OCI-LY3 (cell line): ENCODE data around the gene SECISBP2.
"Not testable (repeated sequence)": the region's sequence is repeated elsewhere in the genome, so short reads cannot be mapped to it uniquely, and the experiment has no call there.

Experiments used
- H2AFZ ChIP-seq: fragments of 200-600, 300-600 bp; shearing (Covaris generic); 2 replicates; pipeline ENCODE4 v1.6.0; 2014; ENCODE audit warnings: antibody characterized with exemption, low read depth, low read length
- H3K27ac ChIP-seq: fragments of 200-600, 300-600 bp; sonication (generic); 2 replicates; pipeline ENCODE4 v1.5.1; 2014; ENCODE audit warnings: mild to moderate bottlenecking, low read length, moderate library complexity, mixed read lengths
- H3K27me3 ChIP-seq: fragments of 200-600, 300-600 bp; sonication (generic); 2 replicates; pipeline ENCODE4 v1.6.1; 2014; ENCODE audit warnings: low read depth, low read length, mixed read lengths
- H3K36me3 ChIP-seq: fragments of 200-600, 300-600 bp; sonication (generic); replicated peaks from 2 replicates; pipeline ENCODE3; 2014; ENCODE audit warnings: low read depth, low read length, mixed read lengths
- H3K4me1 ChIP-seq: fragments of 300-600, 200-600 bp; sonication (generic); 2 replicates; pipeline ENCODE4 v1.6.1; 2014; ENCODE audit warnings: low read length, mixed read lengths
- H3K4me2 ChIP-seq: fragments of 200-600, 300-600 bp; sonication (generic); 2 replicates; pipeline ENCODE4 v1.6.1; 2014; ENCODE audit warnings: low read length, mixed read lengths
- H3K4me3 ChIP-seq: fragments of 300-600, 200-600 bp; sonication (generic); 2 replicates; pipeline ENCODE4 v1.5.1; 2014; ENCODE audit warnings: antibody characterized with exemption, mild to moderate bottlenecking, low read length, moderate library complexity
- H3K79me2 ChIP-seq: fragments of 300-600, 200-600 bp; shearing (Covaris generic); 2 replicates; pipeline ENCODE4 v1.6.1; 2014; ENCODE audit warnings: mild to moderate bottlenecking, low read length, mixed read lengths
- H3K9ac ChIP-seq: fragments of 300-600, 200-600 bp; shearing (Covaris generic); 2 replicates; pipeline ENCODE4 v1.6.0; 2014; ENCODE audit warnings: mild to moderate bottlenecking, low read length, moderate library complexity
- H3K9me3 ChIP-seq: fragments of 200-600, 300-600 bp; shearing (Covaris generic); 2 replicates; pipeline ENCODE4 v1.6.1; 2014; ENCODE audit warnings: low read length, mixed read lengths; ENCODE audit not compliant: insufficient read depth
- H4K20me1 ChIP-seq: fragments of 200-600, 300-600 bp; sonication (generic); 2 replicates; pipeline ENCODE4 v1.6.1; 2016; ENCODE audit warnings: low read length, mixed read lengths; ENCODE audit not compliant: insufficient read depth
- CTCF ChIP-seq: fragments of 200-600, 300-600 bp; sonication (generic); IDR thresholded peaks from 2 replicates; pipeline ENCODE4 v1.5.1; 2014; ENCODE audit warnings: antibody characterized with exemption, low read length, low read depth
- EZH2phosphoT487 ChIP-seq: fragments of 200-600 bp; shearing (Covaris generic); IDR thresholded peaks from 2 replicates; pipeline ENCODE4 v1.6.1; 2018; ENCODE audit warnings: antibody characterized with exemption, mixed run types, low read depth

The SECISBP2 gene

GRCh38 chr9:89370593-89370992, 52.3 kb downstream of the SECISBP2 start:
- H3K4me1 ChIP-seq, result peaks cover 6% of the 10 kb centered on the region

GRCh38 chr9:89371791-89372190, 53.5 kb downstream of the SECISBP2 start:
- H3K4me3 ChIP-seq, H3K27me3 ChIP-seq, H3K4me2 ChIP-seq, H3K9ac ChIP-seq, H3K9me3 ChIP-seq, H2AFZ ChIP-seq, H3K36me3 ChIP-seq, H4K20me1 ChIP-seq, H3K27ac ChIP-seq, H3K4me1 ChIP-seq, H3K79me2 ChIP-seq: not testable (repeated sequence)

More at GRCh38 chr9:89370593-89370992, 52.3 kb downstream of the SECISBP2 start:
- H3K27ac ChIP-seq, result no peak overlapping the region
- no peaks in the 10 kb centered on the region for H3K36me3 ChIP-seq
- H3K27me3 ChIP-seq, result no peaks in the 10 kb centered on the region
- H3K79me2 ChIP-seq, result no peaks in the 10 kb centered on the region
- no peak overlapping the region for H3K9ac ChIP-seq
- H3K4me3 ChIP-seq, result no peak overlapping the region
- no peak overlapping the region for H3K4me2 ChIP-seq
- no peaks in the 10 kb centered on the region for H3K9me3 ChIP-seq
- TF ChIP-seq CTCF (no peak), EZH2phosphoT487 (no peak)
- H4K20me1 ChIP-seq, result no peaks in the 10 kb centered on the region
- H2AFZ ChIP-seq, result no peak overlapping the region

GRCh38 chr9:89372230-89372816, 54.0 kb downstream of the SECISBP2 start:
- H2AFZ ChIP-seq, result no peak overlapping the region
- H3K4me1 ChIP-seq, result peaks cover 6% of the 10 kb centered on the region
- TF ChIP-seq EZH2phosphoT487, result no peak
- no peak for TF ChIP-seq CTCF
- no peak overlapping the region for H3K4me2 ChIP-seq
- H3K4me3 ChIP-seq, result no peak overlapping the region
- H3K27ac ChIP-seq, result no peak overlapping the region
- no peaks in the 10 kb centered on the region for H3K79me2 ChIP-seq
- H3K9ac ChIP-seq, result no peak overlapping the region
- no peaks in the 10 kb centered on the region for H3K27me3 ChIP-seq
- H3K9me3 ChIP-seq, result no peaks in the 10 kb centered on the region
- H4K20me1 ChIP-seq, result no peaks in the 10 kb centered on the region
- H3K36me3 ChIP-seq, result no peaks in the 10 kb centered on the region

- H4K20me1 ChIP-seq, result no peaks in the 10 kb centered on the region
These were observed 54.7 kb downstream of the SECISBP2 start for GRCh38 chr9:89372979-89373378.

More at GRCh38 chr9:89372979-89373378, 54.7 kb downstream of the SECISBP2 start:
- Histone ChIP-seq H3K9ac (no peak overlapping the region), H3K9me3 (no peaks in the 10 kb centered on the region), H3K4me2 (no peak overlapping the region), H3K27me3 (no peaks in the 10 kb centered on the region), H3K79me2 (no peaks in the 10 kb centered on the region), H2AFZ (no peak overlapping the region), H3K4me1 (peaks cover 6% of the 10 kb centered on the region), H3K4me3 (no peak overlapping the region), H3K36me3 (no peaks in the 10 kb centered on the region), H3K27ac (no peak overlapping the region)
- TF ChIP-seq CTCF (no peak), EZH2phosphoT487 (no peak)
